PC-9 (cell line): ENCODE data around the gene ZNF438.

Source experiments
- EZH2 ChIP-seq: fragments of 200-600 bp; sonication (generic); IDR thresholded peaks from 2 replicates; pipeline ENCODE4 v1.8.0; 2017; ENCODE audit warnings: antibody characterized with exemption, low read depth
- TF ChIP-seq, protein P1 (sequence below): fragments of 200-600 bp; sonication (generic); conservative IDR thresholded peaks from 2 replicates; pipeline ENCODE4 v1.6.1; 2017; ENCODE audit warnings: mixed run types, antibody characterized with exemption, mild to moderate bottlenecking, moderate library complexity

DNA sequence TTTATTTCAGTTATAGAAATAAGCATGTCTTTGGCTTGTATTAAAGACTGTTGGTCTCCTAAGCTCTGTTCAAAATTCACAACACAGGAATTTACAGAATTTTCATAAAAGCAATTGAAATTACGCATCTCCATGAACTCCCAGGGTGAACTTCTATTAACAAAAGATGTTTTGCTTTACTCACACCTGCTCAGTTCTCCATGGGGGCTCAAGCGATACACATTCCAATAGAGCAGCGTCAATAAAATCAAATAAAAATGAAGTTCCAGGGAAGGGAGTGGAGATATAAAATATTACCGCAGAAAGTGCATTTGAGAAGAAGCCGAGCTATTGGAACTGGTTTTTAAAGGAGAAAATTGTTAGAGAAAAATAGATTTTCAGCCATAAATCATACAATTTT, 41.5 kb upstream of the ZNF438 start:
- TF ChIP-seq, protein P1, sequence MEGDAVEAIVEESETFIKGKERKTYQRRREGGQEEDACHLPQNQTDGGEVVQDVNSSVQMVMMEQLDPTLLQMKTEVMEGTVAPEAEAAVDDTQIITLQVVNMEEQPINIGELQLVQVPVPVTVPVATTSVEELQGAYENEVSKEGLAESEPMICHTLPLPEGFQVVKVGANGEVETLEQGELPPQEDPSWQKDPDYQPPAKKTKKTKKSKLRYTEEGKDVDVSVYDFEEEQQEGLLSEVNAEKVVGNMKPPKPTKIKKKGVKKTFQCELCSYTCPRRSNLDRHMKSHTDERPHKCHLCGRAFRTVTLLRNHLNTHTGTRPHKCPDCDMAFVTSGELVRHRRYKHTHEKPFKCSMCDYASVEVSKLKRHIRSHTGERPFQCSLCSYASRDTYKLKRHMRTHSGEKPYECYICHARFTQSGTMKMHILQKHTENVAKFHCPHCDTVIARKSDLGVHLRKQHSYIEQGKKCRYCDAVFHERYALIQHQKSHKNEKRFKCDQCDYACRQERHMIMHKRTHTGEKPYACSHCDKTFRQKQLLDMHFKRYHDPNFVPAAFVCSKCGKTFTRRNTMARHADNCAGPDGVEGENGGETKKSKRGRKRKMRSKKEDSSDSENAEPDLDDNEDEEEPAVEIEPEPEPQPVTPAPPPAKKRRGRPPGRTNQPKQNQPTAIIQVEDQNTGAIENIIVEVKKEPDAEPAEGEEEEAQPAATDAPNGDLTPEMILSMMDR = no peak
- no peak for TF ChIP-seq EZH2
